NCI-H1417 (cell line): Measurements from ENCODE around the gene LRMDA.
A peak's percentile ranks its signal among the peaks of the same experiment; 100 is the strongest.

Experiments
- DNase-seq, 3 experiments: peaks; one replicate each; lab custom pipeline; 2025; lab: John Stamatoyannopoulos, UW

LRMDA gene

DNA sequence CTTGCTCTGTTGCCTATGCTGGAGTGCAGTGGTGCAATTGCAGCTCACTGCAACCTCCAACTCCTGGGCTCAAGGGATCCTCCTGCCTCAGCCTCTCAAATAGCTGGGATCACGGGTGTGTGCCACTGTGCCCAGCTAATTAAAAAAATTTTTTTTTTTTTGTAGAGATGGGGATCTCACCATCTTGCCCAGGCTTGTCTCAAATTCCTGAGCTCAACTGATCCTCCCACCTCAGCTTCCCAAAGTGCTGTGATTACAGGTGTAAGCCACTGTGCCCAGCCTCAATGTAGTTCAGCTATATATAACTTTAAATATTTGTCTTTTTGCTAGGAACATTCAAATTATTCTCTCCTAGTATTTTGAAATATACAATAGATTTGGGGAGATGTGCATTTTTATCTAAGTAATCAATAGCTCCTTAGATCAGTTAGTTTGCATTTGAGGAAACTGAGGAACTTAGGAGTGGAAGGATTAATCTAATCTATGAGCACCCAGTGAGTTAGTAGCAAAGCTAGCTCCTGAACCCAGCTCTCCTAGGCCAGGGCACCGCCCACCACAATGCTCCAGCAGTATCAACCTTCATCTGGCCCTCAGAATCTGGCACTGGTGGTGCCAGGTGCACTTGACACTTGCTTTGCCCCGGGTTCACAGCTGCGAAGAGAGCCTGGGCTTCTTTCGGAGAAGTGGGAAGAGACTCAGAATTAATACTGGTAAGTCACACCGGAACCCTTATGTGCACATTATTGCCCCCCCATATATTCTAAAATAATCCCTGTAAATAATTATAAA lies 5.9 kb upstream of the LRMDA start:
- DNase-seq, result no peak

GRCh38 chr10:75426880-75427279 lies 4.5 kb upstream of the LRMDA start:
- DNase-seq, result no peak

DNA sequence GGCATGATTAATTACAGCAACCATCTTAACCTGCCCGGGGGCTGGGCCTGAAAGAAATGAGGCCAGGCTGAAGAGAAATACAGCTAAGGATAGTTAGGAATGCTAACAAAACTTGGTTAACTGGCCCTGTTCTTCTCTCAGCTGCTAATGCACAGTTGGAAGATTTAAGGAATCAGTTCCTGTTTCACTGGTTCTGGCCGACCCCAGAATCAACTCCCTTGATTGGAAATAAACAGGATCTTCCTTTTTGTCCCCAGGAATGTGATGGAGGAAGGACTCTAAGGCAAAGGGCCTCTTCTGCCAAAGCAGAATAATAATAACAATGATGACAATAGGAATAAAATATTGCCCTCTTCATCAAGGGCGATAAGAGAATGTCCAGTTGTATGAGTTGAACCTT lies 3.5 kb upstream of the LRMDA start:
- DNase-seq, result no peak

DNA sequence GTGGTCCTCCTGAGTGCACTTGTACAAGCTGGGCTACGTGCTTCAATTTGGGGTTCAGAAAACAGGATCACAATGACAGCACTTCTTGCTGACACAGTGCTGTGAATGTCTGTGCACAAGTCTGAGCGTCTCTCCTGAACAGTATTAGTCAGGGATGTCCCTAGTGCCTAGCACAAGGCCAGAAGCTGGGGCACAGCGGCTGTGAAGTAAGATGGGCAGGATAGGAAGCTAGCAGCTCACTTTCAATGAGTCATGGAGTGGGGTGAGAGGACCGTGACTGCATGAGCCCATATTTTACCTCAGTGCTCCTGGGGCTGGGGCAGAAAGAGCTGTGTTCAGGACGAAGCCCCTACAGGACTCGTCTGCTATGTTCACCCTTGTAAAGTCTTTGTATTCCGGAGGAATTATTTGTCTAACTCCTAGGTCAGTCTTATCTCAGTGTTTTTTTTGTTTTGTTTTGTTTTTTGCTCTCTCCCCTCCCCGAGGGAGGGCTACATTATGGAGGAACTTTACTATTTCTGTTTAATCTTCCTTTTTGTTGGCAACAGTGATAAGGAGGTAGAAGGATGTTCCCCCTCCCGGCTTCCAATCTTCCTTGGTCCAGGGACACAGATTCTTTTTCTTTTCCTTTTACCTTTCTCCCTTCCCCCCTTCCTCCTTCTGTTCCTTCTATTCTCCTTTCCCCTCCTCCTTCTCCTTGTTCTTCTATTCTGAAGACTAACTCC lies 2.8 kb upstream of the LRMDA start:
- no peak for DNase-seq

- DNase-seq, result no peak
Measured at GRCh38 chr10:75429159-75429827, 2.1 kb upstream of the LRMDA start.

DNA sequence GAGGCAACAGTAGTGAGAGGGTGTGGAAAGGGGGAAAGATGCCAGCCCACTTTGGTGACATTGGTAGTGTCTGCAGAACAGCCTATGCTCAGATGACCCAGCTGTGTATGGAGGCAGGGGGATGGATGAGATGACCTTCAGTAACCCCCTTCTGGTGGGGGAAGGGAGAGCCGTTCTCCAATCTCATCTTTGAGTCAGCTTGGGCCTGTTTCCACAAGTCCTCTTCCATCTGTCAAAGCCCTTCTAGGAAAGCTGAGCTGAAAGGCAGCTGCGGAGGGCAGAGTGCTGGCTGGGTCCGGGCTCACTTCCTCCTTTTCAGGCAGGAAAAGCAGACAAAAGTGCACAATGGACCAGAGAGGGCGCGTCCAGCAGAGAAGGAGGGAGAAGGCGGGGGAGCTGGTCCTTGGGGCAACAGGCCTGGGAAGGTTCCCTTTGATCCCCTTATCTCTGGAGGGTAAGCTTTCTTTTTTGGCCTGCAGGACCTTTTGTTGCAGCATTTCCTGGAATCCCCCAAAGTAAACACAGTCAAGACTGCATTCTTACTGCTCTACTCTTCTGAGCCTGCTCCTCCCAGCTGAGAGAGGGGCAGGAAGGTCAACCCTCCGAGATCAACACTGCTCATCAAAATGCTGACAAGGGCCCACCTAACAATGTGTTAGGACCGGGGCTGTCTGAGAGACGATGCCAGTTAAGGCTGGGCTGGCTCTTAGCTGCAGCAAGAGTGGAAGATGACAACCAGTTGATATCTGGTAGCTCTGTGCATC lies 1.2 kb upstream of the LRMDA start:
- DNase-seq, result peak in 1 of 3 experiments; percentile 3

- peak in 1 of 3 experiments; percentile 12 for DNase-seq
Measured at GRCh38 chr10:75432176-75432575, 752 bp downstream of the LRMDA start.

- DNase-seq, result no peak
Measured at GRCh38 chr10:75432763-75433162, 1.3 kb downstream of the LRMDA start.

DNA sequence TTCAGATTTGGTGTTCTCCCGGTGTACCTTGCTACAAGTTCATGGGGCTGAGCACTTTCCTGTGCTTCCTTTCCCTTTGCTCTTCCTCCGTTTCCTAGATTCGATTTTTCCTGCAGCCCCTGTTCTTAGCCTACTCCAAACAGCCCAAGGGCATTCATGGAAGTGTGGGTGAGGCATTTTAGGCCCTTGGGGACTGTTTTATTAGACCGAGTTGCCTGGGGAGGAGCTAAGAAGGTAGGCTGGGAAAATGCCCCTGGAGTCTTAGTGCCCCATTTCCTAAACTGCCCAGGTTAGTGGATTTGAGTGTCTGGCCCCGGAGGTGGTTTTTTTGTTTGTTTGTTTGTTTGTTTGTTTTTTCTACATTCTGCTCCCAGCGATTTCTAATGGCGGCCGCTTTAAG lies 1.8 kb downstream of the LRMDA start:
- DNase-seq, result no peak

DNA sequence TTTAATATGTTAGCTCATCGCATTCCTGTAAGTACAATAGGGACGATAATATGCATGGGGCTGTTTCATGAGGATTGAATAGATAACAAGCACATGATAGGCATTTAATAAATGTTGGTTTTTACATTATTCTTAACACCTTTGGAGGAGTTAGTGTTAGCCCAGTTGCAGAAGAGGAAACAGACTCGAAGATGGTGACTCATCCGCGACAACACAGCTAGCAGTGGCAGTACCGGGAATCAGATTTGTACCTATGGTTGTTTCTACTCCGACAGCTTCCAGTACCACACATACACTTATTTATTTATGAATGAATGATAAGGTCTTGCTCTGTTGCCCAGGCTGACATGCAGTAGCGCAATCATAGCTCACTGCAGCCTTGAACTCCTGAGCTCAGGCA lies 2.9 kb downstream of the LRMDA start:
- no peak for DNase-seq

GRCh38 chr10:75435291-75435690 lies 3.9 kb downstream of the LRMDA start:
- DNase-seq, result no peak

DNA sequence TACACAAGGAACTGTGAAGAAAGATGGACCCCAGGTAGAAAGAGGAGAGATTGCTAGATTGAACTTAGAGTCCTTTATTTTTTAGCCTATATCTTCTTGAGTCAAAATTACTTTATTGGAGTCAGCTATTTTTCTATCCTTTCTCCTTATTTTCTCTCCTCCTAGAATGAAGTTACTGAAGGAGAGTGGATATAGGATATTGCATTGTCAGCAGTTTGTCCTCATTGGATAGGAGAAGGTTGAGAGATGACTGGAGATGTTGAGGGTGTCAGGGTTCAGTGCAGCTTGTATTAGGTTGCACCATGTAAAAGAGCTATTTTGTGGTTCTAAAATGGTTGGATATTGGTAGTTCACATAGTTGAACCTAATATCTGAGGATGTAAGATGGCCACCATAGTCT lies 5.5 kb downstream of the LRMDA start:
- DNase-seq, result no peak

DNA sequence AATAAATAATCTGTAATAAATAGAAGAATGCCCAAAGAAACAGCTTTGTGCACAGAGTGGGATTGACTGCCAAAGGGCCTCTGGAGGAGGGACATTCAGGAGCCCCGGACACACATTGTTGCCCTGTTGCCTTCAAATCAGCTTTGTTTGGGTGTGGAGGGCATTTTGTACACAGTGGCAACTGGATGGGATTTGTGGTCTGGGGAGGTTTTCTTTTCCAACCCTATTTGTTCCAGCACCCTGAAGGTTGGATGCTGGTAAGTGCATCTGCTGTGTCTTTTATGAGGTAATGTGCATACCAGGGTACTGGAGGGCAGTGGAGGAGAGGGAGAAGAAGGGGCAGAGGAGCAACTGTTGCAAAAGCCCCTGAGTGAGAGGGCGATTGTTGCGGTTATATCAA lies 6.3 kb downstream of the LRMDA start:
- no peak for DNase-seq

GRCh38 chr10:75438275-75438674 lies 6.9 kb downstream of the LRMDA start:
- DNase-seq, result no peak

DNA sequence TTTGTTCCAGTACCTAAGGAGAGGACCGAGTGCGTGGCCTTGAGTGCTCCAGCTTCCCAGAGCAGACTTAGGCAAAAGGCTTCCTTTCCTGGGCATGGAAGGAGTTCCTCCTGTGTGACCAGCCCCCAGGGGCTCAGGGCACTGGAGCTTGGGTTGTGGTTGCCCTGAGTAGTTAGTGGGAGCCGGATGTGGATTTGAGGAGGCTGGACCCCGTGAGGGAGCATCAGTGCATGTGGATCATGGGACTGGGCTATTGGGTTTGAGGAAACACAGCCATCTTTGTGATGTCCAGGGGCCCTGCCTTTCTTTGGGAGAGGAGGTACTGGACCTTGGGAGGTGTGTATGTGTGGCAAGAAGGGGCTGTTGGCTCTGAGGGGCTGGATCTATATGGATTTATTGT lies 8.4 kb downstream of the LRMDA start:
- DNase-seq, result no peak

DNA sequence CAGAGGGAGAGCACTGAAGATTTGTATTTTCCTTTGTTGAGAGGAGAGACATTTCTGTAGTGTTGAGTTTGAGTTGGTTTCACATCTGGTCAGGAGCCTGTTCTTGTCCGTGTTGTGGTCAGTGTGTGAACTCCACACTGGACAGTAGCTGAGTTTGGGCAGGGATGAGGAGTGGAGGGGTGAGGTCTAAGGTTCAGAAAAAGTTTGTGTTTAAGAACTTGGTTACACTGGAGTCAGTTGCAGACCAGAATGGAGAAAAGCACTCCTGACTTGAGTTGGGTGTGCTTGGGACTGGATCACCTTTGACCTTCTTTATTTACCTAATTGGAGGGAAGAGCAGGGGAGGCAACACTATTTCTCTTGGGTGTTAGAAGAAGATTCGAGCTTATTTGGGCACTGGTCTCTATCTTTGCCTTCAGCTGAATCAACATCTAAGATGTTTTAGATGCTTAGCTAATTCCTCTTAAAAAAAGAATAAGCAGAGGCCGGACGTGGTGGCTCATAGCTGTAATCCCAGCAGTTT lies 8.9 kb downstream of the LRMDA start:
- DNase-seq, result no peak

DNA sequence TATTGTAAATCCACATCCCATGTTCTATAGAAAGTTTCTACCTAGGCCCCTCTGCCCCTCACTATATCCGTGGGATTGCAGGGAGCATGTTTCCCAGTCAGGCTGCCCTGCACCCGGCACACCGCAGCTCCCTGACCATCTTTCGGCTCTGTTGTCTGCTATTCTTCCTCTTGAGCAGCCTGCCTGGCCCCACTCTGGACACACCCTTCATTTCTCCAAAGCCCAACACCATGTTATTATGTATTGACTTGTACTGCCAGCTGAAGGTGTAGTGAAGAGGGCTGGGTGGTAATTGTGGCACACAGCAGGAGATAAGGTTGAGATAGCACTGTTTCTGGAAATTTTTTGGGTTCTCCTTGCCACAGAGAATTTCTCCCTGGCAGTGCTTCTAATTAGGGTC lies 9.8 kb downstream of the LRMDA start:
- no peak for DNase-seq

DNA sequence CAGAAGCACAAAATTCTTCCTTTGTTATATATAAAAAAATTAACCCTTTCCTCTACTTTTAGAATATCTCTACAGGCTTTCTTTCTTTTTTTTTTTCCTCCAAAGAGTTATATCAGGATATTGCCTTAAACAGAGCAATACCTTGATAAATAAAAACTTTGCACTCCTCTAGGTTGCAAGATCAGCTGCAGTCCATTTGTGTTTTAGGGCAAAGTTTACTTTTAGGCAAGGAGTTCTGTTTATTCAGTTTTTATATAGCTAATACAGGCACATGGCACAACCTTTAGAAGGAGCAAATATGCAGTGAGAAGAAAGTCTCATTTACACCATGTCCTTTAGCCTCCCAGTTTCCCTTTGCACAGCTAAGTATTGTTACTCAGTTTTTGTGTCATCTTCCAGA lies 10.3 kb downstream of the LRMDA start:
- DNase-seq, result no peak

- DNase-seq, result peak in 1 of 3 experiments; percentile 1
Measured at GRCh38 chr10:75443362-75443761, 11.9 kb downstream of the LRMDA start.

- DNase-seq, result no peak
Measured at GRCh38 chr10:75444781-75445386, 13.5 kb downstream of the LRMDA start.

GRCh38 chr10:75446508-75446907 lies 15.1 kb downstream of the LRMDA start:
- no peak for DNase-seq

DNA sequence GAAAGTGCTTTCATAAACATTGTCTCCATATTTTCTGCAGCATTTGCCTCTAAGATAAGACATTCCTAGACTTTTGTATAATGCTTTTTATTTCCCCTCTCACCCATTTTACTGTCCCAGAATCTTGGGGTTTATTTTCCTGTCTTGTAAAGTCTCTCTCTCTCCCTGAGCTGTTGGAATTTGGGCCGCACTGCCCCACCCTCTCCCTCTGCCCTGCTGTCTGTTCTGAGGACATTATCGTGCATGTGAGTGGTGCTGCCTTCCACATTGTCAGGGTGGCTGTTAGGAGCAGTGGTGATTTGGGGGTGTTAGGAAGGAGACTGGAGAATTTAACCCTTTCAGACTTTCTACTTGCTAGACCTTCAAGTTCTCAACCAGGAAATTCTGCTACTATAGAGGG lies 16.7 kb downstream of the LRMDA start:
- no peak for DNase-seq
